ENCODE measurements around the gene SOX1.

Gene SOX1

DNA sequence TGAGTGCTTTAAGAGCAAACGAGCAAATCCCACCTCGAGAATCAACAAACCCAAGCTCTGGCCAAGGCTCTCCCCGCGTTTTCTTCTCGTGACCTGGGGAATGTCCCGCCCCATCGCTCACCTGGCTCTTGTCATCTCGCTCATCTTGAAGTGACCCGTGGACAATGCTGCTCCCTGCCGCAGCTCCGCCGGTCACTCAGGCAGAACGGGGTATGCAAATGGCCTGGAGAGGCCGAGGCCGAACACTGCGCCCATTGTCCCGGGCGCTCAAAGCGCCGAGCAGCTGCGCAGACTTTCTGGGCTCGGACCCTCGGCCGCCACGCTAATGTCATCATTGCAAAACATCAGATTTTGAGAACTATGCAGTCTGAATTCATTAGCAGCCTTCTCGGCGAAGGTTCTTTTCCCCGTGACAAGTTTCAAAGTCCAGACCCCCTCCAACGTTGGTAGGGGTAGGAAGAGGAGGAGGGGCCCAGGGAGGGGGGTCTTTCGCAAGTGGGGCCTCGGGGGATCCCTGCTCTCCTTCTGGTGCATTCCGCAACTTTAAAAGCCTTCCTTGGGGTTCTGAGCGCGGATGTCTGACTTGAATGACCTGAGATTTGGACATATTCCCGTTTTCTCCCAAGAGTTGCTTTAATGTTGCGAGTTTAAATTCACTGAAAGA lies 39.7 kb downstream of the SOX1 start:
- no peak for DNase-seq (ENCODE audit: low read depth in 2 of 2)

DNA sequence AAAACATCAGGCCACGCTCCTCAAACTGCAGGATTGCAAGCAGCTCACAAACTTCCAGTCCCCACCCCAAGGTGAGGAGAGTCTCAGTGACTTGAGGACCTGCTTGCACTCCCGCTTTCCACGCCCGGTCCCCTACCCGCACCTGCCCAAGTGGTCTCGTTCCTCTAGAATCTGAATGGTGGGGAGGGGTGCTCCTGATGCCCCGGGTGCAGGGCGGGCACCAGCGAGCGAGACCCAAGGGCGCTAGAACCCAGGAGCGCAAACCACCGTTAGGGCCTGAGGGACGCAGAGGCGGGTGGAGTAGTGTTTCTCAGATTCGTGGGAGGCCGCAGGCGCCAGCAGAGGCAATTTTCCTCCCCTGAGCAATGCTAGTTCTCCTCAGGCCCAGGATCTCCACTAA lies 40.3 kb downstream of the SOX1 start:
- DNase-seq (ENCODE audit: low read depth in 2 of 2): no peak

DNA sequence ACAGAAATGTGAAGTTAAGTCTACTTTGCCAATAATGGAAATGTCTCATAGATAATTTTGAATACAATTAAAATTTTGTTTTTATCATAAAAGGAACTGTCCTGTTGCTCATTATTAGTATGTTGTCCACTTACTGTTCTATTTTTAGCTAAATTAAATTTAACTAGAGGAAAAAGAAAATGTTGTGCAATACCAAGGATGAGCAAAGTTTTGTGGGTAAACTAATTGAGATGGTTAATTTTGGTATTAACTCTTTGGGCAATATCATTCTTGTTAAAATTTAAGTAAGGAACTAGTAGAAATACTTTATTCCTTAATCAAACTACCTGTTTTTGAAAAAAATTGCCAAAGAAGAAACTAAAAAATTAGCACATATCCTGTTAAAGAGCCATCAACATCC lies 43.5 kb downstream of the SOX1 start:
- DNase-seq (ENCODE audit: low read depth in 2 of 2): no peak

DNA sequence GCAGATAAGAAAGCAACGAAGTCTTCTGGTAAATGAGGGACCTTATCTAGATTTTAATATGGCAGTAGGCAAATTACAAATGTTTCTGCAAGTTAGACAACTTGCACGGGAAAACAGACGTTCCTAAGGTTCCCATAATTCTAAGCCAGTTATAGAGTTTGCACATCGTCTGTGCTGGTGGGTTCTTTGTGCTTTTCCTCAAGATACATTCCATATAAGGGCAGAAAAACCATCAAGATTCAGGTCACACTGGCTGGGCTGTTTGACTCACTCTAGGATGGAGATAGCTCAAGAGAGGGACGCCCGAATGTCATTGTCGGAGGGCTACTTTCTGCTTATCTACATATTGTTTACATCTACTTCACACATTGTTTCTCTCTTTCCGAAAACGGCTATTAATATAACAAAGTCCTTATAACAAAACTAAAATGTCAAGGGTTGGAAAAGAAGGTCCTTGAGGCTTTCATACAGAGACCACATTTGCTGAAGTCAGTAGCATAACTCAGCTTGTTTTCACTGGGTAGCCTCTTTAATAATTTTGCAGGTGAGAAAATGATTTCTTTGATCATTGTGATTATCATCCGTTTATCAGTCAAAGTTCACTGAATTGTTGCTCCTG lies 44.4 kb downstream of the SOX1 start:
- DNase-seq (ENCODE audit: low read depth in 2 of 2): no peak

DNA sequence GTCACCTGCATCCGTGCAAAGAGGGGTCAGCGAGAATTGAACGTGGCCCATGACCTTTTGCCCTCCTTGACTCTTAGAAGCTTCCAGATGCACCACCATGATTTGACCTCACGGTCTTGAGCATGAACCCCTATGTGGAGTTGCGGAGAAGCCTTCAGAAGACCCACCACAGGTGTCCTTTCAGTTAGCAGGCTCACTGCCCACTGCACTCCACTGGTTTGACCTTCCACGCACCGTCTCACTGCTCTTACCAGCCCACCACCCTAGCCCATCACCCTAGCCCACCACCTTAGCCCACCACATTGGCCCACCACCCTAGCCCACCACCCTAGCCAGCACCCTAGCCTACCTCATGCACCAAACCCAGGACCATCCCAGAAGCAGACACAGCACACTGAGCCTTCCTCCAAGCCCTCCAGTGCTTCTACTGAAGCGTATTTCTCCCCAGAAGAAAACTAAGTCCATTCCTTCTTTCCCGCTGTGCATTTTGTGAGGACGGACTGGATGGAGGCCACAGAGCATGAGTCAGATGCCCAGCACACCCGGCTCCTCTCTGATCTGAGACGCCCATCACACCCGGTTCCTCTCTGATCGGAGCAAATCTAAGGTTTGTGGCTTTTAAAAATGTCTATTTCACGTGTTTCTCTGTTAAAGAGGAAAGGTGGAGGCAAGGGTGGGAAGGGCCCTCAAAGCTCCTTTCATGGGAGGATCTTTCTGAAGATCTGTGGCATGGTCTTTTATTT lies 45.8 kb downstream of the SOX1 start:
- no peak for DNase-seq (ENCODE audit: low read depth in 2 of 2)

DNA sequence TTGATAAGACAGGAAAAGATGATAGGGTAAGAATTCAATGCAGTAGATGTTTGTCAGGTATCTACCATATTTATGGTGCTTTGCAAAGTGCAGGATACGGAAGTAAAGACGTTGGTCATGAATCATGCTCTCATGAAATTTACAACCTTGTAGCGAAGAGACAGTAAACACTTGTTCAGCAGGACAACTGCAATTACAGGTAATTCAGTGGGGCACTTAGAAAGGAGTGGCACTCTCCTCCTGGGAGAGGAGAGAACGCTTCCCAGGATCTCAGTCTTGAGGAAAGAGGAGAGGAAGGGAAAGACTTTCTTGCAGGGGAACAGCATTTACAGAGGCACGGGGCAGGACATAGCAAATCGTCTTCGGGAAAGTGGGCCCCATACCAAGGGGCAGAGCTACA lies 46.4 kb downstream of the SOX1 start:
- no peak for DNase-seq (ENCODE audit: low read depth in 2 of 2)

DNA sequence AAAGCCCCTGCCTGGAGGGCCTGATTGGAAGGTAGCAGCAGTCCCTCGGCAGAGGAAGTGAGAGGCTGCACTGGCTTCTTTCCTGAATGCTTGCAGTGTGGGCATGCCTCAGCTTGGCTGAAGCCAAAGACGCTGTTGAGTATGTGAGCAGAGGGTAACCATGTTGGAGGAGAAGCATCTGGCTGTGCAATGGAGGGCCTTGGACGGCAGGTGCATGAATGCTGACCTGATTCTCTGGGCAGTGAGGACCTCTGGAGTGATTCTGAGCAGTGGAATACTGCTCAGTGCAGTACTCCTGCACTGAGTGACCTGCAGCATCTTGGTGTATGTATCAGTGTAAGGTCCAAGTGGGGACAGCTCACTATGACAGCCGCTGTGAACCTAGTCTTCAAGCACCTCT lies 46.9 kb downstream of the SOX1 start:
- DNase-seq (ENCODE audit: low read depth in 2 of 2): no peak

DNA sequence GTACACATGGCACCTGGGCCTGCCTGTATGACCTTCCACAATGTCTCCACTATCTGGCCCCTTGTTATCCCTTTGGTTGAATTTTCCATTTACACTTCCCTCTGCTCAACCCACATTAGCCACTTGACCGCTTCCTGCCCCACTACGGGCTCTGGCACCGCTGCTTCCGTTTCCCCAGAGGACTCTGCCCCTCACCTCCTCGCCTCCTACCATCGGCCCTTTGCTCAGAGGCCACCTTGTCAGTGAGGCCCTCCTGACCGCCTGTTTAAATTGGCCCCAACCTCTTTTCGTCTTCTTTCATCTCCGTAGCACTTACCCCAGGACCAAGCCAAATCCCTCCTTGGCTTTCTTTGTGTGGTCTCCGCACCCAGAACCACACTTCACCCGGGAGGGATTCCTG lies 47.4 kb downstream of the SOX1 start:
- DNase-seq (ENCODE audit: low read depth in 2 of 2): no peak

DNA sequence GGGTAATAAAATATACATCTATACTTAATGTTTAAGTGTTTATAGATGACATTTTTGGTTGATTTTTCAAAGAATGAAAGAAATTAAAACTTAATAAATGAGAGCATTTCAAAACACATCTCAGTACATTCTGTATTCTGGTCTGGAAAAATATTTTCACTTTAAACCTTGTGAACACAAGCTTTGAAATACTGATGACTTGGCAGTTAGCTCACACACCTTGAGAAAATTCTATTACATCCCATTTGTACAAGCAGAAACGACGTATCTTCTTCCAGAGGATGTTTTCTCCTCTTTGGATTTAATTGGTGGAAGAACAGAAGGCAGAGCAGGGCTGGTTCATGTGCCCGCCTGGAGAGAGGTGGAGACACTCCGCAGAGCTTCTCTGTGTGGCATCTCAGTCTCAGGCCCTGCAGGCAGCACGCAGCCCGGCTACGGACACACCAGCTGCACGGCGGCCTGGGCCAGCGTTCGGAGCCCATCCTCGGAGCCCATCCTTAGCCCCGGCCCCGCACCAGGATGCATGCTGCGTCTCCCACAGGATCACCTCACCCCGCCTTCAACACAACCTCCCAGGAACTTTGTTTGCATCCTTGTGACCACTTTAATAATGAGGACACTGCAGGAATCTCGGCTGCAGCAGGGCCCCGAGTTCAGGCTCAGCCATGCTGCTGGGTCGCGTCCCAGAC lies 48.6 kb downstream of the SOX1 start:
- DNase-seq (ENCODE audit: low read depth in 2 of 2): no peak

DNA sequence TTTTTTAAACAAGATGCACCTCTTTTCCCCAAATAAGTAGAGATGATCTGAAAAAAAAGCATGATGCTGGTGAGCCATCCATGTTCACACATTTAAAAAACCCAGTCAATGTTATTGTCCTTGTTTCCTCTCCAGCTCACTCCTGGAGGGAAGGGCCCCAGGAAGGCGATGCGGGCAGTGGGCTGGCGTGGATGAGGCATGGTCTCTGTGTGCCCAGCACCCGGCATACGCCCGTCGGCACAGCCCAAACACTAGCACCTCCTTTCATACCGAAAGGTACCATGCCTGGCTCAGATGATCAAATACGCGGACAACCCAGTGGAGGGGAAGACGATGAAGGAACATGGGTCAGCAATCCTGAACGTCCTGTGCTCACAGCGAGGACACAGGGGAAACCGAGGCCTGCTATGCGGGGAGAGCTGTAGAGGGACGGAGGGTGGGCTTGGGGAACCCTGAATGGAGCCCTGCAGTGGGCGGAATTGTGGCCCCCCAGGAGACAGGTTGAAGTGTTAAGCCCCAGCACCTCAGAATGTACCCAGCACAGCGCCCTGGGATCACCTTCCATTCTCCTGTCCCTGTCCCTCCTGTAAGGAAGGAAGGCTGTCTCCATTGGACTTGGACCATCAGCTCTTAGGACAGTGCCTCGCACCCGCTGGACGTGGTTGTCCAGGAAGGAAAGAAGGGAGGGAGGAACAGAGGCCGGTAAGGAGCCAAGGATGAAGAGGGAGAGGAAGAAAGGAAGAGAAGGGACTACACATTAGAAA lies 49.4 kb downstream of the SOX1 start:
- no peak for DNase-seq (ENCODE audit: low read depth in 2 of 2)

DNA sequence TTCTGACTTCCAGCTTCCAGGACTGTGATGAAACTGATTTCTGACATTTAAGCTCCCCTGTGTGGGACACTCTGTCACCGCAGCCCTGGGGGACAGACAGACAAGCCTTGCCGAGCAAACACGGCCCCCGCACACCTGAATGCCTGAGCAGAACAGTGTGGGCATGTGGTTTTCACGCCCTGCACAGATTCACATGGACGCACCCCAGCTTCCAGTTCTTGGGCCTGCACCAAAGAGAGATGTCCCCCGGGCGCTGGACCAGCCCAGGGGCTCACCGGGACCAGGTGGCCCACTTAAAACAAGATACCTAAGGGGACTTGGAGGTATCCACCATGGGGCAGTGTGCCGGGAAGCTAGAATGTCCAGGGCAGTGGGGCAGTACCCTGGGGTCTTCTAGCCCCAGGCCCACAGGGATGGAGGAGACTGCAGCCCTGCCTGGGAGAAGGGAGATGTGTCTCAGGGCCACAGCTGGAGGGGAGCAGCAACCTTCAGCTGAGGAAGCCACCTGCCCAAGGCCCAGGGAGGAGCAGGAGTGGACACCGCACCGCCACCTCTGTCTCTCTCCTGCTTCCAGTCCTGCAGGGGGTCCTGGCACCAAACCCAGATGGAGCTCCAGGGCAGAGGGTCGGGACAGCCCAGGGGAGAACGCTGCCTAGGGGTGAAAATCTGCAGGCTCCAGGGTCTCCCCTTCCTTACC lies 50.5 kb downstream of the SOX1 start:
- no peak for DNase-seq (ENCODE audit: low read depth in 2 of 2)

DNA sequence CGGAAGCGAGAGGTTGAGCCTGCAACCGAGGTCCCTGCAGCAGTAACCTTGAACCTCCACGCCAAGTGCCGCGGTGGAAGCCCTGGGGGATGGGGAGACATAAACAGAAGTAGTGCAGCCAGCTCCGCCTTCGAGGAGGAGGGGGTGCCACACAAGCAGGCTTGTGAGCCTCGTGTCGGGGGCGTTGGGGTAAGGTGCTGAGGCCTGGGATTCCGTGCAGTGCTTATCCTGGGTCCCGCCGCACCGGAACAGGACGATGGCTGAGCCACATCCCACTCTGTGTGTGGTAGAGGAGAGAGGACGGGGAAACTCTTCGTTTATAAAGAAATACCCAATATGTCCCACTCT lies 51.0 kb downstream of the SOX1 start:
- DNase-seq (ENCODE audit: low read depth in 2 of 2): no peak

DNA sequence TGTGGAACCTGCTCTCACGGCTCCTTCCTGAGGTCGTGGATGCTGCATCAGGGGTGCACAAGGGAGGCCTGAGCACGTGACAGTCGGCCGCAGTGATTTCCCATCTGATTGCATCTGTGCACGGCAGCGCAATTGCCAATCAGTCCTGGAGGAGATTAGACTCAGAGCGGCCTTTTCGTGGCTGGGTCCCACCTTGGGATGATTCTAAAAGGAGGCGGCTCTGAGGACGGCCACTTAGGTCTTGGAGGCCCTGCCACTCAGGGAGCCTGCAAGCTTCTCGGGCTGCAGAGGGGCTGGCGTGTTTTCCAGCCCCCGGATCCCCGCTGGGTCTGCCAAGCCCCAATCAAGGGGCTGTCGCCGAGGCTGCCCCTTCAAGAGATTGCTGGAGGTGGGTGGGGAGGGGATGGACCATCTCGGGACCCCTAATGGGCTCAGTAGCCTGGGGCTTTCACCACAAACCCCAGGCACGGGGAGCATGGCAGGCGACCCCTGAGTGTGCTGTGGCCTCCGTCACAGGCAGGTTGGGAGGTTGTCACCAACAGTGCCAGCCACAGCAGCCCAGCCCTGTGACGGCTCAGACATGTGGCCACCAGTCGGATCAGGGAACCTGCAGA lies 51.6 kb downstream of the SOX1 start:
- no peak for DNase-seq (ENCODE audit: low read depth in 2 of 2)

DNA sequence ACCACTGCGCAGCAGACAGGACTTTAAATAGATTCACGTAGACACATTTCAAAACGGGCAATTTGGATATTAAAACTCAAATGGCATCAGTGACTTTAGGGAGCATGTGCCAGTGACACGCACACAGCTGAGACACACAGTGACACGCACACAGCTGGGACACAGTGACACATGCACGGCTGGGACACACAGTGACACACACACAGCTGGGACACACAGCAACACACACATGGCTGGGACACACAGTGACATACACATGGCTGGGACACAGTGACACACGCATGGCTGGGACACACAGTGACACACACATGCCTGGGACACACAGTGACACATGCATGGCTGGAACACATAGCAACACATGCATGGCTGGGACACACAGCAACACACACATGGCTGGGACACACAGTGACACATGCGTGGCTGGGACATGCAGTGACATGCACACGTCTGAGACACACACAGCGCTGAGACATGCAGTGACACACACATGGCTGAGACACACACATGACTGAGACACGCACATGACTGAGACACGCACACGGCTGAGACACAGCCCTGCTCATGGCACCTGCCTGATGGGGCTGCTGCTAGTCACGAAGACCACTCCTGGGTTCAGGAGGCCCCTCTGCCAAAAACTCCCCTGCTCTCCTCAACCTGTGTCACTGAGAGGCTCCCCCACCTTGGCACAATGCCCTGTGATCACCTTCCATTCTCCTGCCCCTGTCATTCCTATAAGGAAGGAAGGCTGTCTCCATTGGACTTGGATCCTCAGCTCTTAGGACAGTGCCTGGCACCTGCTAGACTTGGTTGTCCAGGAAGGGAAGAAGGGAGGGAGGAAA lies 52.5 kb downstream of the SOX1 start:
- no peak for DNase-seq (ENCODE audit: low read depth in 2 of 2)

DNA sequence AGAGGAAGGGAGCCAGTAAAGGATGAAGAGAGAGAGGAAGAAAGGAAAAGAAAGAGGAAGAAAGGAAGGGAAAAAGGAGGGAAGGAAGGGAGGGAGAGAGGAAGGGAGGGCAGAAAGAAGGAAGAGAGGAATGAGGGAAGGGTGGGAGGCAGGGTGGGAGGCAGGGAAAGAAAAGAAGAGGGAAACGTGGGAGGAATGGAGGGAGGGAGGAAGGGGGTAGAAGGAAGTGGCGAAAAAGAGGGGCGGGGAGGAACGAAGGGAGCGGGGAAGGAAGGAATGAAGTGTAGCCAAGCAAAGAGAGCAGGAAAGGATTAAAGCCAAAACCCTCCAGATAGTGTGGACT lies 53.1 kb downstream of the SOX1 start:
- no peak for DNase-seq (ENCODE audit: low read depth in 2 of 2)
